Stomach (tissue), 9 donors: ENCODE data around the gene LRCH3. TPM values are rescaled to one million over a fixed set of nuclear protein-coding genes. Genes with fewer than 3 reads are reported as not detected.
A peak's percentile ranks its signal among the peaks of the same experiment; 100 is the strongest.

Experiments used
- DNase-seq, 2 donors: peaks; one replicate each; pipeline versions ENCODE4 v3.0.0 to v3.0.0-alpha.2; 2013 to 2019
- H3K27ac ChIP-seq, 5 donors: fragments of 200-600 bp in 4 of 5; sonication (generic) in 4 of 5; one replicate each; pipeline ENCODE4 v1.5.1; 2013 to 2019; ENCODE audit warnings: mild to moderate bottlenecking in 1 of 5, moderate library complexity in 1 of 5
- H3K27me3 ChIP-seq, 3 donors: fragments of 200-600 bp; sonication (generic); one replicate each; pipeline ENCODE4 v1.5.1; 2017 to 2019; ENCODE audit warnings: mixed run types in 1 of 3
- H3K36me3 ChIP-seq, 4 donors: fragments of 200-600 bp; sonication (generic); 1 replicate in 3 of 4; 2 replicates in 1 of 4; pipeline ENCODE4 v1.5.1; 2016 to 2019
- H3K4me1 ChIP-seq, 4 donors: fragments of 200-600 bp; sonication (generic); one replicate each; pipeline ENCODE4 v1.5.1; 2016 to 2019
- H3K4me3 ChIP-seq, 4 donors: fragments of 200-600 bp; sonication (generic) in 3 of 4; one replicate each; pipeline ENCODE4 v1.5.1; 2016 to 2019; ENCODE audit warnings: mild to moderate bottlenecking in 1 of 4
- H3K9me3 ChIP-seq, 4 donors: fragments of 200-600 bp; sonication (generic); one replicate each; pipeline ENCODE4 v1.5.1; 2016 to 2019
- CTCF ChIP-seq, 7 experiments: fragments of 450-650 bp in 4 of 7; fragments of 200-600 bp in 3 of 7; sonication (generic) in 3 of 7; IDR thresholded peaks; one replicate each; pipeline ENCODE4 v1.5.1; 2016 to 2019; ENCODE audit warnings: antibody characterized with exemption in 7 of 7, control low read depth in 2 of 7, mild to moderate bottlenecking in 1 of 7
- EP300 ChIP-seq: sonication (generic); formaldehyde crosslinking; IDR thresholded peaks from one replicate; pipeline ENCODE4 v1.6.1; 2017; ENCODE audit warnings: antibody characterized with exemption
- POLR2A ChIP-seq, 4 donors: fragments of 450-650 bp; IDR thresholded peaks; one replicate each; pipeline ENCODE4 v1.6.1; 2016; ENCODE audit warnings: antibody characterized with exemption in 4 of 4, control low read depth in 2 of 4, mild to moderate bottlenecking in 1 of 4, moderate library complexity in 1 of 4
- POLR2AphosphoS5 ChIP-seq, 3 donors: sonication (generic); formaldehyde crosslinking; IDR thresholded peaks; one replicate each; pipeline ENCODE4 v1.6.1; 2016; ENCODE audit warnings: antibody characterized with exemption in 3 of 3
- WGBS, 5 donors: extraction: QIAGEN DNeasy Blood & Tissue Kit in 3 of 5; methylation state at CpG; one replicate each; pipeline versions ENCODE4 v1.1.5 to v1.1.7; 2013 to 2018; 5-methylcytosine and 5-hydroxymethylcytosine counted together
- intact Hi-C: fragments of 100-400 bp; cut with DNase I; formaldehyde crosslinking; loops from one replicate; pipeline ENCODE4 v1.15.1; 2023; ENCODE audit warnings: low total_unique reads
- polyA plus RNA-seq, 3 donors: library from polyadenylated mRNA; stranded (reverse); fragments of 200-250 nt; gene quantifications; one replicate each; pipeline ENCODE4 v1.2.3, GENCODE V29; 2013
- total RNA-seq, 5 donors: library from RNA; depleted of rRNA; stranded (reverse); fragments of >200 nt; gene quantifications; one replicate each; pipeline versions ENCODE4 v1.1.0 to v1.2.3, GENCODE V29; 2014 to 2016
- donor health status: healthy with polysubstance abuse.
- donor health status: Bipolar disorder and iron deficiency.
- donor health status: healthy.

Gene LRCH3
- total and polyA plus RNA-seq, 8 donors, result 5.9 to 117 (median 36.7) TPM

GRCh38 chr3:197874064-197874463 is 83.0 kb downstream of the LRCH3 start:
- Histone ChIP-seq H3K36me3 (peaks cover 49 to 91% (median 88%) of the 10 kb centered on the region in 4 donors), H3K27ac (no peak overlapping the region), H3K9me3 (no peaks in the 10 kb centered on the region), H3K27me3 (no peaks in the 10 kb centered on the region), H3K4me3 (no peak overlapping the region), H3K4me1 (no peaks in the 10 kb centered on the region)
- WGBS, 5 donors, result 86 to 94% (median 93%) methylated on average over 5 of the region's 5 CpGs
- no peak for DNase-seq
- TF ChIP-seq CTCF (IDR thresholded peaks at IDR 0.05) (no peak), POLR2AphosphoS5 (IDR thresholded peaks at IDR 0.05) (no peak), POLR2A (IDR thresholded peaks at IDR 0.05) (no peak), EP300 (no peak)
- intact Hi-C loops, result no loop called here

GRCh38 chr3:197874653-197875052 is 83.6 kb downstream of the LRCH3 start:
- 75 to 87% (median 79%) methylated on average over 6 of the region's 6 CpGs for WGBS, 5 donors
- H3K36me3 ChIP-seq, result peaks cover 49 to 88% (median 84%) of the 10 kb centered on the region in 4 donors
- H3K9me3 ChIP-seq, result no peaks in the 10 kb centered on the region
- TF ChIP-seq POLR2A (IDR thresholded peaks at IDR 0.05) (no peak), CTCF (IDR thresholded peaks at IDR 0.05) (no peak), POLR2AphosphoS5 (IDR thresholded peaks at IDR 0.05) (no peak), EP300 (no peak)
- no peak for DNase-seq
- H3K4me3 ChIP-seq, result no peak overlapping the region
- H3K27ac ChIP-seq, result no peak overlapping the region
- intact Hi-C loops, result no loop called here
- H3K4me1 ChIP-seq, result no peaks in the 10 kb centered on the region
- no peaks in the 10 kb centered on the region for H3K27me3 ChIP-seq

GRCh38 chr3:197877902-197878301 is 86.8 kb downstream of the LRCH3 start:
- intact Hi-C loops, result no loop called here
- 95 to 99% (median 97%) methylated on average over 4 of the region's 4 CpGs for WGBS, 5 donors
- no peaks in the 10 kb centered on the region for H3K9me3 ChIP-seq

GRCh38 chr3:197878427-197878826 is 87.4 kb downstream of the LRCH3 start:
- Histone ChIP-seq H3K4me1 (peaks cover 0 to 4% (median 0%) of the 10 kb centered on the region in 4 donors), H3K36me3 (peaks cover 33 to 79% (median 66%) of the 10 kb centered on the region in 4 donors), H3K27ac (no peak overlapping the region), H3K4me3 (no peak overlapping the region), H3K9me3 (no peaks in the 10 kb centered on the region), H3K27me3 (no peaks in the 10 kb centered on the region)
- intact Hi-C loops, result no loop called here
- WGBS, 5 donors, result 72 to 88% (median 79%) methylated on average over 8 of the region's 8 CpGs
- peak in 1 of 2 donors; percentile 8 for DNase-seq
- TF ChIP-seq POLR2AphosphoS5 (IDR thresholded peaks at IDR 0.05), result no peak
- no peak for TF ChIP-seq CTCF (IDR thresholded peaks at IDR 0.05)
- no peak for TF ChIP-seq POLR2A (IDR thresholded peaks at IDR 0.05)
- TF ChIP-seq EP300, result no peak

More at GRCh38 chr3:197877902-197878301, 86.8 kb downstream of the LRCH3 start:
- Histone ChIP-seq H3K4me1 (peaks cover 0 to 4% (median 0%) of the 10 kb centered on the region in 4 donors), H3K4me3 (no peak overlapping the region), H3K27ac (no peak overlapping the region), H3K27me3 (no peaks in the 10 kb centered on the region), H3K36me3 (peaks cover 37 to 79% (median 68%) of the 10 kb centered on the region in 4 donors)
- DNase-seq, result no peak
- TF ChIP-seq POLR2A (IDR thresholded peaks at IDR 0.05) (no peak), EP300 (no peak), CTCF (IDR thresholded peaks at IDR 0.05) (no peak), POLR2AphosphoS5 (IDR thresholded peaks at IDR 0.05) (no peak)
